Activated CD8-positive, alpha-beta memory T cell treated with anti-CD3 and anti-CD28 coated beads for 24 hours (primary cell): ENCODE measurements around the gene SLC22A23.

Experiments used
- DNase-seq: peaks from one replicate; pipeline ENCODE4 v3.0.0-alpha.2; 2020

SLC22A23 gene

DNA sequence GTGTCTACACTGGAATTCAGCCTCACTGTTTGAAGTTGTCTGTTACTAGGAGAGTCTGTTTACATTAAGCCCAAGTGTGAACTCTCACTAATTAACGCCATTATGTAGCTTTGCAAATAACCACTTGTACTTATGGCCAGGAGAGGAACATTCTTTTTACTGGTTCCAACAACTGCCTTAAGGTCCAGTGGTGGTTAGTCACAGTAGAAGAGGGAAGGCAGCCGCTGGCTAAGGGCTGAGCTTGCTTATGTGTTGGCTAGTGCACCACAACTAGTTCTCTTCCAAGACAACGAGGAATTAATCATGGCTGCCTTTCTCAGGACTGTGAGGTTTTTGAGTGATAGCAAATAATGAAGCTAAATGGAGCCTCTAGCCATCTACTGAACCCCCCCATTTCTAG is 14.9 kb upstream of the SLC22A23 start:
- no peak for DNase-seq

DNA sequence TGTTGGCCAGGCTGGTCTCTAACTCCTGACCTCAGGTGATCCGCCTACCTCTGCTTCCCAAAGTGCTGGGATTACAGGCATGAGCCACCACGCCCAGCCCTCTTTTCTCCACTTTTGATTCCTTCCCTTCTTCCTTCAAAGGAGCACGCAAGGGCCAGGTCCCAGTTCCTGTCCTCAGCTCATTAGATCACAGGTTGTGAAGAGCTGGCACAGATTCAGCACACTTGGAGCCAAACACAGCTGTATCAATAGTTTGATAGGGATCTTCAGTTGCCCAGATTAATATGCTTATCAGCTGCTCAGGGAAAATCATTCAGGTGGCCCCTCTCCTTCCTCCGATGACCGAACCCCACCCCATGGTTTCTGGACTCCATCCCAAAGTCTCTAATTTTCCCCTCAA is 14.4 kb upstream of the SLC22A23 start:
- no peak for DNase-seq

DNA sequence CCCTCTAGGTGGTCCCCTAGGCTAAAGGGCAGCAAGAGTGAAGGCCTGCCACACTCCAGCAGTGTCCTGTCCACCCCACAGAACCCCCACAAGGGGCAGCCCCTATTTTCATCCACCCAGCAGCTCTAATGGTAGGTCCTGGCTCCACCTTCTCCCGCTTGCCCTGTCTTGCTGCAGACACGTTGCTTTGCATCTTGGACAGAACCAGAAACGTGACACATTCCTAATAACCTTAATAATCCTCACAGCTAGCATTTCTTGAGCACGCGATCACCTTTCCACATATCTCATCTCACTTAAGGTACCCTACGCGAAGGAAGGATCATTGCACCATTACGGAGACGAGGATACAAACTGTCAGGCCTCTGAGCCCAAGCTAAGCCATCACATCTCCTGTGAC is 11.7 kb upstream of the SLC22A23 start:
- no peak for DNase-seq

DNA sequence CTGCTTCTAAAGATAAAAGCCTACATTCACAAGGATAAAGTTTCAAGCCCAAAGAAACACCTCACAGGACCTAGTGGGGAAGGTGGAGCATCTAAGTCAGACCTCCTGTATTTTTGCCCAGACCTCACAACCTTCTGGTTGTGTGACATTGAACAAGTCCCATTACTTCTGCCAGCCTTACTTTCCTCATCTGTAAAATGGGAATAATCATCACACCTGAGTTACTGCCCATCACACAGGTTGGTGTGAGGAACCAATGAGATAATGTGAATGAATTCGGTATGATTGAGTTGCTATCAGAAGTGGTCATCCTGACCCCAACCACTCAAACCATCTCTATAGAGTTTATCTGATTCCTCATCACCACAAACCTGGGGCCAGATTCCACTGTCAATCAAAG is 11.1 kb upstream of the SLC22A23 start:
- DNase-seq = no peak

DNA sequence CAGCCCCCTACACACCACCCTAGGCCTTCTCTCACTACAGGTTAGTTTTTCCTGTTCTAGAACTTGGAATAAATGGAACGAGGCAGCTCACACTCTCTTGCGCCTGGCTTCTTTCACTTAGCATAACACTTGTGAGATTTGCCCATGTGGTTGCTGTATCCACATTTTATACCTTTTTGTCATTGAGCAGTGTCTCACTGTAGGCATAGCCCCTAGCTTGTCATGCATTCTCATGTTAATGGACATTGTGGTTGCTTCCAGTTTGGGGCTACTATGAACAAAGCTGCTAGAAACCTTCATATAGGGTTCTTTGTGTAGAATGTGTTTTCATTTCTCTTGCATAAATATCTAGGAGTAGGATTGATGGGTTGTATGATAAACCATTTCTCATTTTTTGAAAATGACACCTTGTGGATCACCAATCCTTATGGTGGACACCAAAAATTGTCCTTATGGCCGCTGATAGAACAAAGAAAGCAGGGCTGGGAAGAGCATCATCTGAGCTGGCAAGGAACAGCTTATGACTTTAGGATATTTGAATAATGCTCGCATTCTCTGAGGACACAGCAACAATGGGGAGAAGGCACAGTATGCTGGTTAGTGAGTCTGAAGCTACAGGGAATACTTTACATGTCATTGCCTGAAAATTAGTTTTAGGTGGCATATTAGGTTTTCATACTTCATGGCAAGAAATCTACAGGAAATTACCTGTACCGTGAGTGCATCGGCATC is 9.8 kb upstream of the SLC22A23 start:
- no peak for DNase-seq

- DNase-seq = no peak
Measured at GRCh38 chr6:3460253-3460652, 3.4 kb upstream of the SLC22A23 start.

- DNase-seq = no peak
Measured at GRCh38 chr6:3458706-3459421, 2.0 kb upstream of the SLC22A23 start.

GRCh38 chr6:3457710-3458602 is 1.1 kb upstream of the SLC22A23 start:
- no peak for DNase-seq

DNA sequence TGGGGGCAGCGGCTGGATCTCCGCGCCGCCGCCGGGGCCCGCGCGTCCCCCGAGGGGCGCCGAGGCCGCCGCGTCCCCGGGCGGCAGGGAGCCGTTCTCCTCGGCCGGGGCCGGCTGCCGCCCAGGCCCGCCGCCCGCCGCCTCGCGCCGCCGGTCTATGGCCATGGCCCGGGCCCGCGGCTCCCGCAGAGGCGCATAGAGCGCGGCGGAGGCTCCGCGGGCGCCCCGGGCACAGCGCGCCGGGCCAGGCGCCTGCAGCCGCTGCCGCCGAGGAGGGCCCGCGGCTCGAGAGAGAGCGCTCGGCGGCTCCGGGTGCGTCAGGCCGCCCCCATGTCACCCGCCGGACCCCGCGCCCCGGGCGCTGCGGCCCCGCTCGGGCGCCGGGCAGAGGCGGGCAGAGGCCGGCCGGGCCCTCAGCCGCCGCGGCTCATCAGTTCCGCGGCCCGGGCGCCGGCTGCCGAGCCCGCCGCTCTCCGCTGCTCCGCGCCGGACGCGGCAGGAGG is 404 bp downstream of the SLC22A23 start:
- DNase-seq = no peak

GRCh38 chr6:3455569-3456394 is 1.1 kb downstream of the SLC22A23 start:
- peak; percentile 64 for DNase-seq

DNA sequence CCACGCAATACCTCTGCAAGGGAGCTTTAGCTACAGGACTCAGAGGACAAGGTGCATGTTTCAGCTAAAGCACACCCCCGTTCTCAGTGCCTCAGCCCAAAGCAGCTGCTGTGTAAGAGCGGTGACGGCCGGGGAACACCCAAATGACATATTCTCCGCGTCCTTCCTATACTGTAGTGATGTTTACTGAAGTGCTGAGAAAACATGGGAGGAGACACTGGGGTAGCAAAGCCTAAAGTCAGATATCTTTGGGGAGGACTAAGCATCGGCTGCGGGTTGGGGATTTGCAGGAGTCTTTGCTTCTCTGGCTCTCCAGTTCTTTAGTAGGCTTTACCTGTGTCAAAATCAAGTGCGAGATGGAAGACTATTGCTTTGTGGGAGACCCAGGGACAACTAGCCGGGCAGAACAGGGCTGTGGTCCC is 1.7 kb downstream of the SLC22A23 start:
- DNase-seq = peak; percentile 62

GRCh38 chr6:3454273-3455010 is 2.4 kb downstream of the SLC22A23 start:
- DNase-seq = no peak

DNA sequence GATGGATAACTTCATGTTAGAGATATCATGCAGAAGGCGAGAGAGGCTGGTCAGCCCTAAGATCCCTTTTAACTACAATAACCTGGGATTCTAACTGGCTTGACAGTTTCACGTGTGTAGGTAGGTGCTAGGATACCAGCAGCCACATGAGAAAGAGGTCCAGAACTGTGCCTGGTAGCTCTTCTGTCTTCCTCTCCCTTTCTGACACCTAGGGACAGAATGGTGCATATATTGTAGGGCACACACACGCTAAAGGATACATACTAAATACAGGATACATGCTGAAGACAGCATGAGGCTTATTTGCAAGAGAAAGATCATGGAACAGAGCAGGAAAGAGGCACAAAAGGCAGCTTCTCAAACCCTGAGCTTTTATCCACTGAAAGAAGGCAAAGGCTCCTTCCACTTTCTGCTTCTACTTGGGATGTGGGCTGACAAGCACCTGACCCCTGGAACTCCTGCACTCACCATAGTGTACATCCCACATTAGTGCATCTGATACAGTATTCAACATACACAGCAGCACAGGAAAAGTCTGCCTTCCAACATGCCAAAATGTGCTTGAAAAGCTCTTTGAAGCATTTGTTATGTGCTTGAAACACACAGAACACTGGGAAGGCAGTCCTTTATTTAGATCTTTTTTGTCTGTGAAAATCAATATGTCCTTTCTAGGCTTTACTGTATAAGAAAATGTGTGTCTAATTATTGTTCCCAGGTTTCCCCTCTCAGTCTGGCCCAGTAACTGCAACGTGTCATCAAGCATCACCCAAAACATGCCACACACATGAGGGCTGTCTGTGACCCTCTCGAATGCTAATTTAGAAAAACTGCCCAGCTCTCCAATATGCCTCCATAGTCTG is 3.2 kb downstream of the SLC22A23 start:
- DNase-seq = no peak

GRCh38 chr6:3451498-3451897 is 5.4 kb downstream of the SLC22A23 start:
- DNase-seq = no peak

DNA sequence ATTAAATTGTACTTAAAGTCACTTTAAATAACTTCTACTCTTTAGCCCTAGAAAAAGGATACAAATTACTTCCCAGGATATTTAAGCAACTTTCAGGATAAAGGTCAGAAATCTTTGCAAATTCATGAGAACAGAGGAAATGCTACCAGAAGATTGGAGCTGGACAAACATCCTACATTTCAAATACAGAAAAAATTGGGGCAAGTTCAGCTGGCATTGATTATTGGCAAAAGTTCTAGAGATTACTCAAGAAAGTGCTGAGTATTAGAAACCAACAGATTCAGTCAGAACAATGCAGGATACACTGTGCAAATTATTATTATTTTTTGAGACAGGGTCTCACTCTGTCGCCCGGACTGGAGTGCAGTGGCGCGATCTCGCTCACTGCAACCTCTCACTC is 6.0 kb downstream of the SLC22A23 start:
- DNase-seq = no peak

DNA sequence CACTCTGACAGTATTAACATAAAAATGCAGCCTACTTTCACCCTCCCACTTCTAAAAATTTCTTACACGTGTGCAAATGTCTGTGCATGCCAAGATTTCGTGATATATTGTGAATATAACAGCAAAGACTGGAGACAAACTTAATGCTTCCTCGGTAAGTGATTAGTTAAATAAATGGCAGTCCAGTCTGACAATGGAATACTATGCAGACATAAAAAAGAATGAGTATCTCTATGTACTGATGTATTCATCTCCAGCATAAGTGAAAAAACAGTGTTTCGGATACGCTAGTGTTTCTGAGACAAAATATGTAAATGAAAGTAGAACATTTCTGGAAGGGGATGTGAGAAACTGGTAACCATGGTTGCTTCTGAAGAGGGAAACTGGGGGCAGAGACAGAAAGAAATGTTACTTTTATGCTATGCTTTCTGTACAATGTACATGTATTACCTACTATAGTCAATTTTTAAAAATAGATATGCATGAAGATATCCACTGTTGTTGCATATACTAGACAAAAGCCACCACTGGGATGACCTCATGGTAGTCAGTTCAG is 7.0 kb downstream of the SLC22A23 start:
- no peak for DNase-seq

- DNase-seq = no peak
Measured at GRCh38 chr6:3449321-3449720, 7.5 kb downstream of the SLC22A23 start.

- no peak for DNase-seq
Measured at GRCh38 chr6:3447005-3447404, 9.8 kb downstream of the SLC22A23 start.

DNA sequence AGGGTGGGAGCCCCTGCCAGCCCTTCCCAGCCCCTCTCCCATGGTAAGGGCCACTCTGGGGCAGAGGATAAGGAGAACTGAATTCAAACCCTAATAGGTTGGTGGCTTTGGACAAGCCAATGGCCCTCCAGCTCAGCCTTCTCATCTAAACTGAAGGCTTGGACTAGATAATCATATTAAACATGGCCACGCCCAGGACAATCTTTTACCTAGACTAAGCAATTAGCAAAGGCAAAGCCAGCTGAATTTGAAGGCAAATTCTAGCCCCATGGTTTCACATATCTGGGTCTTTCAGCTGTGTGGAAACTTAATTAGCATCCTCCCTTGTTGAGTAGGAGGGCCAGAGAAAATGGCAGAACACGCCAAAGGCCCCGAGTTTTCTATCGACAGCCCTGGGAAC is 10.7 kb downstream of the SLC22A23 start:
- DNase-seq = no peak
